Measurements from ENCODE around the gene FAM120AOS.
A peak's percentile ranks its signal among the peaks of the same experiment; 100 is the strongest.

FAM120AOS gene

DNA sequence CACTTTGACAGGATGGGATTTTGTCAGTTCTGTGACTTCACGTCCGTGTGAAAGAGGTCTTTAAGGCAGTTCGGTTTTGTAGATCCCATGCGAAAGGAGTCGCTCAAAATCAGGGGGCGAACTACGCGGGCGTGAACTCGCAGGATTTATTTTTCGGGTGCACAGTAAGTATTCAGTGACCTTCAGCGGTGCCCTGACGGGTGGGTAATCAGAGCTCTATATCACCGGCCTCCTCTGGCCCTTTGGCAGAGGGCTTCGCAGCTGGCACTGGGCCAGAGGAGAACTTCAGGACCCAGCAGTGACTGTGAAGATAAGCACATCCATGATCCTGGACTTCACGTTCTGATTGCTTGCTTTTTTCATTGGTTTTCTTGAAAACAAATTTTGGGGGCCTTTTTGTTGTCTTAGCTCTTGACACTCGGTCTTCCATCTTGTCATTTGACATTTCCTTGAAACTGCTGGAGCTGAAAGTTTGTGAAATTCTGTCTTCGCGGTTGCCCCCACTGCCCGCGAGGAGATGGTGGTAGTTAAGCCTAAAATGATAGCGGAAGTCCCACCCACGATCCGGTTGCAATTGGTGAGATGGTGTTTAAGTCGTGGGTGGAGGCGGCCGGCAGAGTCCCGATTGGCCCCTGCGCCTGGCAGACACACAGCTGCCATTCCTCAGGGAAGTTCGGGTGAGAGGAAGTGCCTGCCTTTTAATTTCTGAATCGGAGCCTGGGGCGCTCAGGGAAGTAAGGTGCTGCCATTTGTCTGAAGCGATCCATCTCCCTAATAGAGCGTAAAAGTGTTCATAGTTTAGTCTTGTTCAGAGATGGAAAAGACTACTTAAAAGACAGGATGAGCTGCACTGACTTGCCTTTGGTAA lies at the start of gene FAM120AOS:
FAM120AOS (minus strand) TSS at position 535 of the 868 bp plus-strand sequence. CDS start 872 bp downstream, outside the sequence.
- DNase-seq (ENCODE audit: low read depth, low spot score) = peak; percentile 81

DNA sequence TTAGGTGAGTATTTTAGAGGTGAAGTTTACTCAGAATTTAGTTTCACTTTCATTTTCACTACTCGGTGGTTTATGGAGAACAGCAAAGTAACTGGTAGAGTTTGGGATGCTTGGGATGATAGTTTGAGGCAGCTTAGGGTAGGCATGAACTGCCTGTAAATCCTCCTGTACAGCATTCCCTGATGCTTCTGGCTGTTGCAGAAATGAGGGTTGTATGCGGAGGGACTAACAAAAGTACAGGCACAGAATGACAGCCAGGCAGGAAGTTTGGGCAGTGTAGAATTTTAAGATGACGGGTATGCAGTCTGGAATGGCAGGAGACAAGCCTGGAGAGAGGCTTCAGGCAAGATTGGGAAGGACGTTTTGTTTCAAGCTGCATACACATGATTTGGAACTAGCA lies 48.0 kb upstream of the FAM120AOS start:
- DNase-seq (ENCODE audit: low read depth, low spot score) = no peak

DNA sequence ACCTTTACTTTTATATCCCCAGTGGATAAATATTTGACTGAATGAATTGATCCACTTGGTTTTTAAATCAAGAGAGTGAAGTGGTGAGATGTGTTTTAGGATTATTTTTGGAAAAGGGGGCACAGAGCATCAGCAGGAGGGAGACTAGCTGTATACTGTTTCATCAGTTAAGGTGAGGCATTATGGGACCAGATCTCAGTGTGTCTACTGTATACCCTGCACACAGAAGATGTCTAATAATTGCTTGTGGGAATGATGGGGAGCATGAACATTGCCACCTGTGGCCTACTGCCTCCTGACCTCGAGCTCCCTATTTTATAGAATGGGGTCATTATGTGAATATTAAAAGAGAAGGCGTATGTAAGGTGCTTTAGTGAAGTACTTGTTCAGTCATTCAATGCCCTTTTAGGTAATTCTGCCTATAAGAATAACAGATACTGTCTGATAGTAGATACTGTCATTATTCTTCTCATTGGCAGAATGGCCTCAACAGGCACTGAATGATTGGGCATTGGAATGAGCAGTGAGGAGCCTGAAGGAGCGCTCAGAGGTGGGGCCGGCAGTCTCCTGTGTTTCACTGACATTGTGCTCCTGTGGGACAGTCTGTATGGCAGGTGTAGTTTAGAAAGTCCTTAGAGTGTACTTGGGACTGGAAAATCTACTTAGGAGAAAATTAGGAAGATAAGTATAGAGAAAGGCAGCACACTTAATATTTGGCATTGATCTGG lies 47.4 kb upstream of the FAM120AOS start:
- no peak for DNase-seq (ENCODE audit: low read depth, low spot score)

DNA sequence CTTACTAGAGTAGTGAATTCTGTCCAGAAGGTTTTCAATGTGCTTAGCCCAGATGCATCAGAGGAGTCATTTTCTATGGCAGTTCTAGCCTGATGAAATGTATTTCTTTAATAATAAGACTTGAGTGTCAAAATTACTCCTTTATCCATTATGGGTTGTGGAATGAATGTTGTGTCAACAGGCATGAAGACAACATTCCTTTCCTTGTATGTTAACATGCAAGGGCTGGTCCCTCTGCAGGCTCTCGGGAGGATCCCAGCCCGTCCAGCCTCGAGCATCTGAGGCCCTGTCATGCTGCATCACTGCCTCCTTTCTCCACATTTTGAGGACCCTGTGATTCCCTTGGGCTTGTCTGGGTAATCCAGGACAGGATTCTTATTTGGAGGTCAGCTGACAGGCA lies 42.9 kb upstream of the FAM120AOS start:
- no peak for DNase-seq (ENCODE audit: low read depth, low spot score)

DNA sequence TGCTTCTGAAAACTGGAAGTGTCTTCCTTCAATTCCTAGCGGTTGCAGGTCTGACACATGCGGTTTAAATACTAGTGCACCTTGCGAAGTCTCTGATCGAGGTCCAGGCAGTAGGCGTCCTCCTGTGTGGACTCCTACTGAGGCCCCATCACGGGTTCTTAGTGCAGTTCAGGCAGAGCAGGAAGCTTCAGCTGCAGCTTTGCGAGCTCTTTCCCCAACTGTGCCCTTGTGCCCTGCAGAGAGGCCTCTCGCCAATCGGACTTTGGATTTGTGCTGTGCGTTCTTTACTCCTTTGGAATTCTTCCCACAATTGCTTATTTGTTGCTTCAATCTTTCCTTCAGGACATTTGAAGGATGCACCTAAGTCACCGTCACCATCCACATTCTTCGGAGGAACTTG lies 40.6 kb upstream of the FAM120AOS start:
- no peak for DNase-seq (ENCODE audit: low read depth, low spot score)

DNA sequence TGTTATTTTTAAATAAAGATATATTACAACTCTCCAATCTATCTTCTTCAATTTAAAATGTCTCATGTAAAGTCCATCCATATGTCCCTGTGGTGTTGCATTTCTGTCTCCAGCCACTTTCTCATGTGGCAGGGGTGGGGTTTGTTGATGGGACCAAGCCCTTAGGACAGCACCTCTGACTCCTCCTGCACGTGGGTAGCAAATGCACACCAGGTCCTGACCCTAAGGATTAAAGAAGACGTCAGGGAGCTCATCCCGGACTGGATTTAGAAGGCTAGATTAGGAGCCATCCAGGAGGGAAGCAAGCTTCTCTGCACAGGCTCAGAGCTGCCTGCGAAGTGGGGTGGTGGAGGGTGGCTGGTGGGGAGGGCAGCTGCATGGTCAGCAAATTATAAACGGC lies 38.9 kb upstream of the FAM120AOS start:
- no peak for DNase-seq (ENCODE audit: low read depth, low spot score)

DNA sequence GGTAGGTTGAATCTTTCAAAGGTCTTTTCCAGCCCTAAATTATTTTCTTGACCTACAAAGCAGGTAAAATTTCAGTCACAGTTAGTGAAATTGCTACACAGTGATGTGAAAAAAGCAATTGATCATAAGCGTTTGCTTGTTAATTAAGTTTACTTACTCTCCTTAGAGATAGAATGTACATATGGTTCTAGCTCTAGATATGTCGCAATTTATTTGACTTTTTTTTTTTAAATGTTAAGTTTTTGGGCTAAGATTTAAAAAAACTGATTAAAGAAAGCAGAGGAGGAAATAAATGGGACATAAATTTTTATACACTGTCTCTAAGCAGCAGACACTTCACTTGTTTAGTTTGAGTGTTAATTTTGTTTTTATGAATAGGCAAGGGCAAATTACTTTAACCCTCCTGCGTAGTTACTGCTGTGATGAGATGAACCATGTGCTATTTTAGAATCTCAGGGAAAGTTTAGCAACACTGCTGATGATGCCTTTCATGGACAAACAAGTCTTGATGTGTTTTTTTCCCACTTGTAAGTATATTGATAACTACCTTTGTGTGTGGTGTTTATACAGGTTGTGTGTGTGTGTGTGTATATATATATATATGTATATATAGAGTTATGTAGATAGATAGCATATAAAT lies 38.3 kb upstream of the FAM120AOS start:
- no peak for DNase-seq (ENCODE audit: low read depth, low spot score)

DNA sequence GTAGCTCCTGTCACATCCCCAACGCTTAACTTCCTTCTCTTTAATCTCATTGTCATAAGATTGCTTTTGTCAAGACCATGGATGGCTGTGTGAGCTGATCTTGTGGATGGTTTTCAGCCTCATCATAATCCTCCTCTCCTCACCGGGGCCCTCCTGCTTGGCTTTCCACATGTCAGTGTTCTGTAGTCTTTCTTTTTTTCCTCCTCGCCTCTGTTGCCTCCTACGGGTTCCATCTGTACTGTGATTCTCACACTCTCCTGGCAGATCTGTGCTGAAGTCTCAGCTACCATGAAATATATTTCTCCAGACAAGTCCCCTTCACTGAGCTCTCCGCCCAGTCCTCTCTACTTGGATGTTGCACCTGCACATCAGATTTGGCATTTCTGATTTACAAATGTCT lies 34.9 kb upstream of the FAM120AOS start:
- DNase-seq (ENCODE audit: low read depth, low spot score) = no peak

DNA sequence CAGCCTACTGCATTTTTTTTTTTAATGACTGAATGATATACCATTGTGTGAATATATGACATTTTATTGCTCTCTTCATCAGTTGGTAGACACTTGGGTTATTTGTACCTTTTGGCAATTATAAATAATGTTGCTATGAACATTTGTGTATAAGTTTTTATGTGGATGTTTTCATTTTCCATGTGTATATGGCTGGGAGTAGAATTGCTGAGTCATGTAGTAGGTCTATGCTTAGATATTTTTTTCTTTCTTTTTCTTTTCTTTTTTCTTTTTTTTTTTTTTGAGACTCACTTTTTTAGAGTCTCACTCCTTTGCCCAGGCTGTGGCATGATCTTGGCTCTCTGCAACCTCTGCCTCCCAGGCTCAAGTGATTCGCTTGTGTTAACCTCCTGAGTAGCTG lies 32.9 kb upstream of the FAM120AOS start:
- DNase-seq (ENCODE audit: low read depth, low spot score) = no peak

DNA sequence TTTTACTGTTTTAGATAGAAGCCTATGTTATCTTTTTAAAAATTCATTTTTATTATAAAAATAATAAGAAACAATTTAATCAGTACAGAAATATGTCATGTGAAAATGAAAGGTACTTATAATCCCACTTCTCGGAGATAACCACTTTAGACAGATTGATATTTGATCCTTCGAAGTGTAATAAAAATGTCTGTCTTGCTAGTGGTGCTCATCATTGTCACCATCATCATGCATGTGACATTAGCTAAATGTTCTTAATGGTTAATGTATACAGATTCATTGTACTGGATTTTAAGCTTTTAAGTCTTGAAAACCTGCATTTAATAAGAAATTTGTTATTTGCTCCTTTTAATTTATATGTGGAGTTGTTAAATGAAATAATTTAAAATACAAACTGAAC lies 30.1 kb upstream of the FAM120AOS start:
- no peak for DNase-seq (ENCODE audit: low read depth, low spot score)

DNA sequence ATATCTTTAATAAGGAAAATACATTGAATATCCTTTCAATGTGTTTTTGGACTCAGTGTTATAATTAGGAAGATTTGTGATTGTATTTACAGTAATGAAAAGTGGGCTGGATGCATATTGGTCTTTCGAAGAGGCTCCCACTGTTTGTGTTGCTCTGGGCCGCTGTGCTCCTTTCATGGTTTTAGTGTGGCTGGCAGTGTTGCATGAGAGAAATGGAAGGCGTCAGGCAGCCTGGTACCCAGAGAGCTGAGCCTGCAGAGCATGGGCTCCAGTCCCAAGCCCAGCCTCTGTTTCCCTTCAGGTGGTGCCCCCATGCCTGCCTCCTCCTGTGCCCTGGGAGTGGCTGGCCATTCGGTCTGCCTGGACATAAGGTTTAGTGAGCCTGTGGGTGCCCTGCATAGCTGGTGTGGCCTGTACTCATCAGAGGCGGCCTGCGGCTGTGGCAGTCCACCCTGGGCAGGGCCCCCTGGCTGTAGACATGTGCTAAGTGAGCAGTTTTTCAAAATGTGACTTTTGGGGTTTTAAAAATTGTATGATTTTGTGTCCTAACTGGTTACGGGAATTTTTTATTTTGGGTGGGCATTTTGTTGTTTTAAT lies 27.4 kb upstream of the FAM120AOS start:
- DNase-seq (ENCODE audit: low read depth, low spot score) = no peak

DNA sequence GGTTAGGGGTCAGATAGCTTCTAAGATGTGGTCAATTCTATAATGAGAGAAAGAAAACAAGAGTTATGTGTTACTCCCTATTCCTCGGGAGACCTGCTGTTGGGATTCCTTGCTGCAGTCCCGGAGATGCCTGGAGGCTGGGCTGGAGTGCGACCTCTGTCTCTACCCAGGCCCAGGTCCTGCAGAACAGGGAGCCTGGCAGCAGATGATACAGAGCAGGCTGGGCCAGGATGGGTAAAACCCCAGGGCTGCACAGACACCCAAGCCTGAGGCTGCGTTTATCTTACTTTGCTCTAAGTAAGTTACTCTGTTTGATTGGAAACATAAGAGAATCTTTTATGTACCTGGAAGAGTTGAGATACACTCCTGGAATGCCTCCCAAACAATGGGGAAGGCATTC lies 26.9 kb upstream of the FAM120AOS start:
- DNase-seq (ENCODE audit: low read depth, low spot score) = no peak

DNA sequence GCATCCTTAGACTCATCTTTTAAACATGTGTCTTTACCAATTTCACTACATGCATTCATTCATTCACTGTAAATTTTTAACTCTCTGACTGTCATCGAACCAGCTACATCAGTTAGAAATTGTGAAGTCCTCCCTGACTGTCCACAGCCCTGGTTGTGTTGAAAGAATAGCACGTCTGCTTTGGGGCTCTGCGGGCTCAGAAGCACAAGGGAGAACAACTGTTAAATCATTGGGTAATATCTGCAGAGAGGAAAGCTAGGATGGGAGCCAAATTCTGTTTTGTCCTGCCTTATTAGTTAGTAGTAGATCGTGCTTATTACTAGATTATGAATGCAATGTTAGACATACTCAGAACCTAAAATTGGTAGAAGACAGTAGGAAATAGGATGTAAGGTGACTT lies 26.3 kb upstream of the FAM120AOS start:
- DNase-seq (ENCODE audit: low read depth, low spot score) = no peak

DNA sequence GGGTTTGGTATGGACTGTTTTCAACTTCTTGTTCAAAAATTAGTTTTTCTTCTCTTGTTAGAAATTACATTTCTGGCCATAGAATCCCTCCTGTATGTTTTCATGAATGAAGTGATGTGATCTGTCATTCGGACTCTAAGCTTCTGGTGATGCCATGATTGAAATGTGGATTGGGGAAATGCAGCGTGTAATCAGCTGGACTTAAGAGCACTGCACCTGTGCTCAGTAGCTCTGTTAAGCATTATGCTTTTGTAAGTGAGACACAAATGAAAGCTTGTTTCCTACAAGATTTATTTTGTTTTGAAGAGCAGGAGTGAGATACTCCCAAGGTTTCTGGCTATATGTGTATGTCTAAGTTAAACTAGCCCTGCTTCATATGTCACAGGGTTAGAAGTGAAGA lies 24.0 kb upstream of the FAM120AOS start:
- DNase-seq (ENCODE audit: low read depth, low spot score) = no peak

DNA sequence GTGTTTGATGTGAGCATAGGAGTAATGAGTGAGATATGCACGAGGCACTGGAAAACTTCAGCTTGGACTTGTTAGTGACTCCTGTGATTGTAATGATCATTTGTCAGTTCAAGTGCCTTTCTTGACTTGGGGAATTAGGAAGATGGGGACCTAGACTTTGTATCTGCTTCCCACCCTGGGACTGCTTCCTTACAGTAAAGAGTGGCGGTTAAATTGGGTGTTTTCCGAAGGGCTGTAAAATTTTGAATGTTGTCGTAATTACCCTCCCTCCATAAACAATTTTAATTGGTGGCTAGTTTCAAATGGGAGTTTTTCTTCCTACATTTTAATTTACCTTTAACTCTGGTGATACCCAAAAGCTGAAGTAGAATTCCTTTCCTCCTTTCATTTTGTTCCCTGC lies 23.5 kb upstream of the FAM120AOS start:
- DNase-seq (ENCODE audit: low read depth, low spot score) = no peak

DNA sequence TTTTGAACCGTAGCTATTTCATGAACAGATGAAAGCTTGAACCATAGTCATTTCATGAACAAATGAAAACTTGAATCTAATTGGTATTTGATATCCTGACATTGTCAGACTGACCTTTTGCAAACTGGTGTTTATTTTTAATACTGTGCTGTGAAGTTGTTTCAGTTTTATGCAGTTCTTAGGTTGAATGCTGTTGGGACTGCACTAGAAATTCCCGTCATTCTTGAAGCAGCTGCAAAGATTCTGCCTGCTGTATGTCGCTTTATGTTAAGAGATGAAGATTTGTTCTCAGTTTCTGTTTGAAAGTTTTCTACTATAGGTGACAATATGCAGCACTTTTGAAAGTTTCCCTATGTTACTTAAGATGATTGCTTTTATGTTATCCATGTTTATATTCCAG lies 22.5 kb upstream of the FAM120AOS start:
- no peak for DNase-seq (ENCODE audit: low read depth, low spot score)

DNA sequence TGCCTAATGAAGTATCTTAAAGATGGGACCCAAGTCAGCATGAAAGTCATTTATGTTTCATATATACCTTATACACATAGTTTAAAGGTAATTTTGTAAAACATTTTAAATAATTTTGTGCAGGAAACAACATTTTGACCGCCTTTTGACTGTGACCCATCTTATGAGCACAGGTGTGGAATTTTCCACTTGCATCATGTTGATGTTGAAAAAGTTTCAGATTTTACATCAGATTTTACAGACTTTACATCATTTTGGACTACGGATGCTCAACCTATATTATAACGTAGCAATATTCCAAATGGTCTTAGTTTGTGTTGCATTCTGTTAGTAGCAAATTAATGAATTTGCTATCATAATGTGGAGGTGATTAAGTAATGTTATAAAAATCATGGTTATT lies 21.7 kb upstream of the FAM120AOS start:
- DNase-seq (ENCODE audit: low read depth, low spot score) = no peak

DNA sequence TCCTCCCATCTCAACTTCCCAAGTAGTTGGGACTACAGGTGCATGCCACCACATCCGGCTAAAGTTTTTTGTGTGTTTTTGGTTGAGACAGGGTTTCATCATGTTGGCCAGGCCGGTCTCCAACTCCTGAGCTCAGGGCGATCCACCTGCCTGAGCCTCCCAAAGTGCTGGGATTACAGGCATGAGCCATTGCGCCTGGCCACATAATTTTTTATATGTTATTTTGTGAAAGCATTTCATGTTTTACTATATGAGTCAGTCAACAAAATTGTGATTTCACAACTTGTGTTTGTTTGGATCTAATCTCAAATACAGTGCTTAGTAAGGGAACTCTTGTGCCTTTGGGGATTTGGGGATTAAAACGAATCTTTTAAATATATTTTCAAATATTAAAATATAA lies 20.0 kb upstream of the FAM120AOS start:
- DNase-seq (ENCODE audit: low read depth, low spot score) = no peak

DNA sequence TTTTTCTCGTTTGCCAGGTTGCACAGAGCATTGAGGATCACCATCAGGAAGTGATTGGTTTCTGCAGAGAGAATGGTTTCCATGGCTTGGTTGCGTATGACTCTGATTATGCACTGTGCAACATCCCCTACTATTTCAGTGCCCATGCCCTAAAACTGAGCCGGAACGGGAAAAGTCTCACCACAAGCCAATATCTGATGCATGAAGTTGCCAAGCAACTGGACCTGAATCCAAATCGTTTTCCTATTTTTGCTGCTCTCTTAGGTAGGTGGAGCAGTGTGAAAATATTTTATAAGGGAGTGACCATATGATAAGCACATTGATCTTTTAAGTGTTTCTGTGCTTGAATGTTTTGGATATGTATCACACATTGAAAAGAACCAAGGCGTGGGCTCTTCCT lies 17.7 kb upstream of the FAM120AOS start:
- no peak for DNase-seq (ENCODE audit: low read depth, low spot score)

DNA sequence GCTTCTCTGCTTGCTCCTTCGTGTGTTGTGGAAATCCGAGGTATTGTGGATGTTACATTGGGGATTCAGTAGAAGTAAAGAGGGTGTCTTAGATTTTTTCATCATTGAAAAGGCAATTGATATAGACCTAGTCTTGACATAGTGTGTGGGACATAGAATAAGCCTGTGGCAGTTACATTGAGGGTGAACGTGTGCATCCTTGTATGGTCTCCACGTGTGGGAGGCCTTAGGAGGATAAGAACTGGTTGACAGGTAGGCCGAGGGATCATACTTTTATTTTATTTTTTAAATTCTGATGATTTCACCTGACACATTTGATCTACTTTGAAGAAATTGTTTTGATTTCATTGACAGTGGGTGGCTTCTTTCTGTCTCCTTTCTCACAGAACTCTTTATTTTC lies 17.0 kb upstream of the FAM120AOS start:
- DNase-seq (ENCODE audit: low read depth, low spot score) = no peak

DNA sequence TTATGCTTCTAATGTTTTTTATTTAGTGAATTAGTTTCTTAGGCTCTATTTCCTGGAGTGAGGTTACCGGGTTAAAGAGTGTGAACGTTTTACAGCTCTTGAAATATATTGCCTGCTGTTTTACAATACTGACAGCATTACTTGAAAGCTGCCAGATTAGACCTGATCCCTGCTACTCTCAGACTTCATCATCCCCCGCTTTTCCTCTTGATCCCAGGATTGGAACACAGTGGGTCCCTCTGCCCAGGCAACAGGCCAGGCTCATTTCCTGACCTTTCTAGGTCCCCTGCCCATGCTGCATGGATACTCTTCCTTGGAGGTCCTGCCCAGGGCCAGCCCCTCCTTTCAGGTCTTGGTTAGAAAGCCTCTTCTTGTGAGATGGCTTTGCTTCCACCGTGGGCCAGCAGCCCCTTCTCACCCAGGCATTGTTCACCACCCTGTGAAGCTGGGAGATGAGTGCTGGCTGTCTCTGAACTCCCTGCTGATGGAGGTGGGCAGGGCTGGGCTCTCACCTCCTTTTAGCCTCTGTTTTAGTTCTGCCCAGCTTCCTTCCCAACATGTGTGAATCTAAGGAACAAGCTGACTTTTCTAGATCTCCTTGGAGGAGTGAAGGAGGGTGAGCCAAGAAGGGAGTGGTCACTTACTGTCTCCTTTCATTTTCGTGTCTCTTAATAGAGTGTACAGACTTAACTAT lies 15.5 kb upstream of the FAM120AOS start:
- no peak for DNase-seq (ENCODE audit: low read depth, low spot score)

DNA sequence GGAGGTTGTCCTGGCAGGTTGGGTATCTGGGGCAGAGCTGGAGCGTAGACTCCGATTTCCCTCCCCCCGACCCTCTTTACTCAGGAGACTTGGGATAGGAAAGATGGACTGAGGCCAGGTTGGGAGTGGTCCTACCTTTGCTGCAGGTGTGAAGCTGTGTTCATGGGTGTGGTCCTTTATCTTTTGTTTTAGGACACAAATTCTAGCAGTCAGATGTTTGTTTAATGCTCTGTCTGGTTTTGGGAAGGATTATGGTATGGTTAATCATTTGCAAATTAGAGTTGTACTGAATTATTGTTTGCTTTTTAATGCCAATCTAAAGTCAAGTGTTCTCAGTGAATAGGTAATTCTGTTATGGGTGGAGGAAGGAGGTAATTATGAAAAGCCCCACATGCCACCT lies 14.1 kb upstream of the FAM120AOS start:
- DNase-seq (ENCODE audit: low read depth, low spot score) = no peak

All from iPS DF 19.7 (cell line).